ENCODE measurements around the gene TXK.
"Not testable (repeated sequence)": the region's sequence is repeated elsewhere in the genome, so short reads cannot be mapped to it uniquely, and the experiment has no call there.

Gene TXK

DNA sequence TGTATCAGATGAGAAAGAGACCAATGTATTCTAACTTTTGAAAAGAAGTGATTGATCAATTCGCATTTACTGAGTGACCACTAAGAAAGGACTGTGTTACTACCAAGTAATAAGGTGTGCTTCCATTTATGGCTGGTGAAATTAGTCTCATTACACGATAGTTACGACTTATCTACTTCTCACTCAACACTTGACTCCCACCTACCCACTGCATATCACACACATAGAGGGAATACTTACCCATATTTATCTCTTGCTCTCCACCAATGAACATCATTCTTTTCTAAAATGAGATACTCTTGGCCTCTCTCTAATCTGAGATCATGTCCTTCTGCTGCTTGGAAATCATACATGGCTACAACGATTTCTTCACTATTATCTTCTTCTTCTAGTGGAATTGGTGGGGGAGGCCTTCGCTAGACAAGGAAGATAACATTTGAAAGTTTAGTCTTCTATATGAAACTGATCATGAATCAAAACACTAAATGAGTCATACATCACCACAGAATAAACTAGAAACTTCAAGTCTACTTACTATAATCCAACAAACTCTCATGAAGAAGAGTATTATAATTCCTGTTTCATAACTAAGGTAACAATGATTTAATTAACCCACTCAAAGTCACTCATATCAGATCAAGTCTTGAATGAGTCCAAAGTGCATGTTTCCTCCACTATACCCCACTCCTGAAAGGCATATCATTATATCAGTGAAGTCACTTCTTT, 33.7 kb upstream of the TXK start:
- H3K9ac ChIP-seq: no peak overlapping the region
- no peaks in the 10 kb centered on the region for H3K27me3 ChIP-seq (ENCODE audit: insufficient read depth, low read depth)
- no peaks in the 10 kb centered on the region for H3K4me1 ChIP-seq (ENCODE audit: low read depth, poor library complexity, severe bottlenecking)
- H3K4me2 ChIP-seq: no peak overlapping the region
- H3K79me2 ChIP-seq (ENCODE audit: insufficient read depth, low read depth): no peaks in the 10 kb centered on the region
- no peaks in the 10 kb centered on the region for H4K20me1 ChIP-seq (ENCODE audit: insufficient read depth)
- H2AFZ ChIP-seq (ENCODE audit: low read depth): no peak overlapping the region
- no peaks in the 10 kb centered on the region for H3K36me3 ChIP-seq (ENCODE audit: insufficient read depth)
- no peak overlapping the region for H3K27ac ChIP-seq
- TF ChIP-seq, protein P1, sequence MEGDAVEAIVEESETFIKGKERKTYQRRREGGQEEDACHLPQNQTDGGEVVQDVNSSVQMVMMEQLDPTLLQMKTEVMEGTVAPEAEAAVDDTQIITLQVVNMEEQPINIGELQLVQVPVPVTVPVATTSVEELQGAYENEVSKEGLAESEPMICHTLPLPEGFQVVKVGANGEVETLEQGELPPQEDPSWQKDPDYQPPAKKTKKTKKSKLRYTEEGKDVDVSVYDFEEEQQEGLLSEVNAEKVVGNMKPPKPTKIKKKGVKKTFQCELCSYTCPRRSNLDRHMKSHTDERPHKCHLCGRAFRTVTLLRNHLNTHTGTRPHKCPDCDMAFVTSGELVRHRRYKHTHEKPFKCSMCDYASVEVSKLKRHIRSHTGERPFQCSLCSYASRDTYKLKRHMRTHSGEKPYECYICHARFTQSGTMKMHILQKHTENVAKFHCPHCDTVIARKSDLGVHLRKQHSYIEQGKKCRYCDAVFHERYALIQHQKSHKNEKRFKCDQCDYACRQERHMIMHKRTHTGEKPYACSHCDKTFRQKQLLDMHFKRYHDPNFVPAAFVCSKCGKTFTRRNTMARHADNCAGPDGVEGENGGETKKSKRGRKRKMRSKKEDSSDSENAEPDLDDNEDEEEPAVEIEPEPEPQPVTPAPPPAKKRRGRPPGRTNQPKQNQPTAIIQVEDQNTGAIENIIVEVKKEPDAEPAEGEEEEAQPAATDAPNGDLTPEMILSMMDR (conservative IDR thresholded peaks at IDR 0.05; ENCODE audit: low read depth, low read length): no peak
- no peak overlapping the region for H3K4me3 ChIP-seq (IDR thresholded peaks at IDR 0.05; ENCODE audit: insufficient read depth, low read depth, low read length)

DNA sequence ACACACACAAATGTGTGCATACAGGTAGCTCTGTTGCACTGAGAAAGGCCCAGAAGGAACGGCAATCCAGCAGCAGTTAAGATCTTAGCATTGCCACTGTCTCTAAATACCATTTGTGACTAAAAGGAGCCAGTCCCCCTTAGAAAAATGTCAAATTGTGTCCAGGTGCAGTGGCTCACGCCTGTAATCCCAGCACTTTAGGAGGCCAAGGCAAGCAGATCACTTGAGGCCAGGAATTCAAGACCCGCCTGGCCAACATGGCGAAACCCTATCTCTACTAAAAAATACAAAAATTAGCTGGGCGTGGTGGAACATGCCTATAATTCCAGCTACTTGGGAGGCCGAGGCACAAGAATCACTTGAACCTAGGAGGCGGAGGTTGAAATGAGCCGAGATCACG, 30.5 kb upstream of the TXK start:
- H3K9ac ChIP-seq; H2AFZ ChIP-seq (ENCODE audit: low read depth); H4K20me1 ChIP-seq (ENCODE audit: insufficient read depth); H3K4me2 ChIP-seq; H3K4me3 ChIP-seq (IDR thresholded peaks at IDR 0.05; ENCODE audit: insufficient read depth, low read depth, low read length); H3K27ac ChIP-seq; H3K79me2 ChIP-seq (ENCODE audit: insufficient read depth, low read depth); H3K27me3 ChIP-seq (ENCODE audit: insufficient read depth, low read depth); H3K4me1 ChIP-seq (ENCODE audit: low read depth, poor library complexity, severe bottlenecking); H3K36me3 ChIP-seq (ENCODE audit: insufficient read depth): not testable (repeated sequence)

DNA sequence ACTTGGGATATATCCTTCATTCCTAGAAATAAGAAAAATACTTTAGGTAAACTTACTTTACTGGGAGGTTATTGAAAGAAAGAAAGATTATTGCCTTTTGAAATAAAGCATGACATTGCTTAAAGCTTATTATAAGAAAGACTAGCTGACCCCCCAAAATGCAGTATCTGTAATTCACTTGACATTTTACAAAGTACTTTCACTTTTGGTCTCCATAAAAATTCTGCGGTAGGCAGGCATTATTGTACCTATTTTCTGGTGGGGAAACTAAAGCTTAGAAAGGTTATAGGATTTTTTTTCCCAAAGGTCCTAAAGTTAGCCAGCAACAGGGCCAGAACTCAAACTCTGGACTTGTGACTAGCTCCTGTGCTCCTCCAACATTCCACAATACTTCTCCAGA, 29.7 kb upstream of the TXK start:
- TF ChIP-seq, protein P1 (conservative IDR thresholded peaks at IDR 0.05; ENCODE audit: low read depth, low read length): no peak
- no peak overlapping the region for H3K4me2 ChIP-seq
- no peaks in the 10 kb centered on the region for H3K36me3 ChIP-seq (ENCODE audit: insufficient read depth)
- no peak overlapping the region for H3K4me3 ChIP-seq (IDR thresholded peaks at IDR 0.05; ENCODE audit: insufficient read depth, low read depth, low read length)
- no peak overlapping the region for H3K9ac ChIP-seq
- H2AFZ ChIP-seq (ENCODE audit: low read depth): no peak overlapping the region
- H3K79me2 ChIP-seq (ENCODE audit: insufficient read depth, low read depth): no peaks in the 10 kb centered on the region
- no peaks in the 10 kb centered on the region for H3K4me1 ChIP-seq (ENCODE audit: low read depth, poor library complexity, severe bottlenecking)
- no peaks in the 10 kb centered on the region for H3K27me3 ChIP-seq (ENCODE audit: insufficient read depth, low read depth)
- no peaks in the 10 kb centered on the region for H4K20me1 ChIP-seq (ENCODE audit: insufficient read depth)
- no peak overlapping the region for H3K27ac ChIP-seq

DNA sequence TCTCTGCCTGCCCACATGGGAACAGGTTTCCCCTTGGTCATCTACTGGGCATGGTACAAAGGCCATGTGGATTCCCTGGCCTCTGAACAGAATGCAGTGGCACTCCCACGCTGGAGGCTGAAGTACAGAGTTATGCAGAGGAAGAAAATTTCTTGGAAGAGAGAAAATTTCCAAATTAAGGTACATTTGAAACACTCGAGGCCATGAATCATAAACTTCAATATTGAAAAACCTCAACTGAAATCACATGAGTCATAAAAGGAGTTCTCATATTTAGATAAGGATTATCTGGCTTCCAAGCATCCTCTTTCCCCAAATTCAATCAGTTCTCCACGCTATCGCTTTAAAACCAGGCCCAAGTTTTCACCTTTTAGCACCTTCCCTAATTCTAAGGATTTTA, 28.1 kb upstream of the TXK start:
- H4K20me1 ChIP-seq (ENCODE audit: insufficient read depth): no peaks in the 10 kb centered on the region
- no peak overlapping the region for H3K4me3 ChIP-seq (IDR thresholded peaks at IDR 0.05; ENCODE audit: insufficient read depth, low read depth, low read length)
- H3K4me2 ChIP-seq: no peak overlapping the region
- no peaks in the 10 kb centered on the region for H3K4me1 ChIP-seq (ENCODE audit: low read depth, poor library complexity, severe bottlenecking)
- H3K36me3 ChIP-seq (ENCODE audit: insufficient read depth): no peaks in the 10 kb centered on the region
- H3K9ac ChIP-seq: no peak overlapping the region
- H3K79me2 ChIP-seq (ENCODE audit: insufficient read depth, low read depth): no peaks in the 10 kb centered on the region
- TF ChIP-seq, protein P1 (conservative IDR thresholded peaks at IDR 0.05; ENCODE audit: low read depth, low read length): no peak
- H3K27ac ChIP-seq: no peak overlapping the region
- H2AFZ ChIP-seq (ENCODE audit: low read depth): no peak overlapping the region
- H3K27me3 ChIP-seq (ENCODE audit: insufficient read depth, low read depth): no peaks in the 10 kb centered on the region

DNA sequence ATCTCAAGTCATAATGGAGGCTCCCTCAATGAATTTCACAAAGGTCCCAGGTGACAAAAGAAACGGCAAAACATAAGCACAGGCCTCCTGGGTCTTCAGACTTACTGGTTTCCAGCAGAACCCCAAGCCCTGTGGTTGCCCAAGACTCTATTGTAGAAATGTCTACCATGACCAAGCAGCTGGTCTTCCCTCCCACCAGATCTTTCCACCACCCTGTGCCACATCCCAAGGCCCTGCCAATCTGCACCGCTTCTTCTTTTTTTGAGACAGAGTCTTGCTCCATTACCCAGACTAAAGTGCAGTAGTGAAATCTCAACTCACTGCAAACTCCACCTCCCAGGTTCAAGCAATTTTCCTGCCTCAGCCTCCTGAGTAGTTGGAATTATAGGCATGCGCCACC, 23.2 kb upstream of the TXK start:
- Histone ChIP-seq H3K27me3 (ENCODE audit: insufficient read depth, low read depth) (no peaks in the 10 kb centered on the region), H3K36me3 (ENCODE audit: insufficient read depth) (no peaks in the 10 kb centered on the region), H3K9ac (no peak overlapping the region), H3K4me1 (ENCODE audit: low read depth, poor library complexity, severe bottlenecking) (no peaks in the 10 kb centered on the region), H3K4me3 (IDR thresholded peaks at IDR 0.05; ENCODE audit: insufficient read depth, low read depth, low read length) (no peak overlapping the region), H2AFZ (ENCODE audit: low read depth) (no peak overlapping the region), H4K20me1 (ENCODE audit: insufficient read depth) (no peaks in the 10 kb centered on the region), H3K79me2 (ENCODE audit: insufficient read depth, low read depth) (no peaks in the 10 kb centered on the region), H3K27ac (no peak overlapping the region), H3K4me2 (no peak overlapping the region)
- TF ChIP-seq, protein P1 (conservative IDR thresholded peaks at IDR 0.05; ENCODE audit: low read depth, low read length): no peak

Measured in KMS-11 (cell line).